ENCODE results near the gene SVIL. TPM values are rescaled to one million over a fixed set of nuclear protein-coding genes. Genes with fewer than 3 reads are reported as not detected.

The SVIL gene
- total RNA-seq, 1 donor from 2014 or later: 94.7 TPM

DNA sequence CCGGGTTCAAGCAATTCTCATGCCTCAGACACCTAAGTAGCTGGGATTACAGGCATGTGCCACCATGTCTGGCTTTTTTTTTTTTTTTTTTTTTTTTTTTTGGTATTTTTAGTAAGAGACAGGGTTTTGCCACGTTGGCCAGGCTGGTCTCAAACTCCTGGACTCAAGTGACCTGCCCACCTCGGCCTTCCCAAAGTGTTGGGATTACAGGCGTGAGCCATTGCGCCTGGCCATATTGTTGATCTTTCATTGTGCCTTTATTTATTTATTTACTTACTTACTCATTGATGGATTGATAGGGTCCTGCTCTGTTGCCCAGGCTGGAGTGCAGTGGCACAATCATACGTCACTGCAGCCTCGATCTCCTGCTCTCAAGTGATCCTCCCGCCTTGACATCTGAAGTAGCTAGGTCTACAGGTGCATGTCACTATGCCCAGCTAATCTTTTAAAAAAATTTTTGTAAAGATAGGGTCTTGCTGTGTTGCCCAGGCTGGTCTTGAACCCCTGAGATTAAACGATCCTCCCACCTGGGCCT is 30.4 kb downstream of the SVIL start:
- Histone ChIP-seq H3K27me3 (no peaks in the 10 kb centered on the region), H3K36me3 (peaks cover 0 to 4% of the 10 kb centered on the region in 2 donors), H3K27ac (peak overlapping the region; percentile 5 to 54), H3K4me1 (peaks cover 0 to 46% of the 10 kb centered on the region in 2 donors), H3K4me3 (no peak overlapping the region), H3K9me3 (no peaks in the 10 kb centered on the region)
- TF ChIP-seq, protein P1, sequence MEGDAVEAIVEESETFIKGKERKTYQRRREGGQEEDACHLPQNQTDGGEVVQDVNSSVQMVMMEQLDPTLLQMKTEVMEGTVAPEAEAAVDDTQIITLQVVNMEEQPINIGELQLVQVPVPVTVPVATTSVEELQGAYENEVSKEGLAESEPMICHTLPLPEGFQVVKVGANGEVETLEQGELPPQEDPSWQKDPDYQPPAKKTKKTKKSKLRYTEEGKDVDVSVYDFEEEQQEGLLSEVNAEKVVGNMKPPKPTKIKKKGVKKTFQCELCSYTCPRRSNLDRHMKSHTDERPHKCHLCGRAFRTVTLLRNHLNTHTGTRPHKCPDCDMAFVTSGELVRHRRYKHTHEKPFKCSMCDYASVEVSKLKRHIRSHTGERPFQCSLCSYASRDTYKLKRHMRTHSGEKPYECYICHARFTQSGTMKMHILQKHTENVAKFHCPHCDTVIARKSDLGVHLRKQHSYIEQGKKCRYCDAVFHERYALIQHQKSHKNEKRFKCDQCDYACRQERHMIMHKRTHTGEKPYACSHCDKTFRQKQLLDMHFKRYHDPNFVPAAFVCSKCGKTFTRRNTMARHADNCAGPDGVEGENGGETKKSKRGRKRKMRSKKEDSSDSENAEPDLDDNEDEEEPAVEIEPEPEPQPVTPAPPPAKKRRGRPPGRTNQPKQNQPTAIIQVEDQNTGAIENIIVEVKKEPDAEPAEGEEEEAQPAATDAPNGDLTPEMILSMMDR (IDR thresholded peaks at IDR 0.05): no peak
- DNase-seq (ENCODE audit: low spot score in 2 of 2): peak in 1 of 2 donors; percentile 42
- intact Hi-C loops (cut with DNase I): loop anchor here (5.0 kb wide), 1 partner anchor 43 kb away; no protein-coding TSS in a partner anchor

GRCh38 chr10:29603223-29603896 is 31.4 kb downstream of the SVIL start:
- Histone ChIP-seq H3K36me3 (peaks cover 0 to 4% of the 10 kb centered on the region in 2 donors), H3K4me1 (peaks cover 0 to 43% of the 10 kb centered on the region in 2 donors), H3K4me3 (peak overlapping the region in 1 of 2 donors; percentile 9), H3K27ac (peak overlapping the region; percentile 5 to 54), H3K27me3 (no peaks in the 10 kb centered on the region), H3K9me3 (no peaks in the 10 kb centered on the region)
- intact Hi-C loops (cut with DNase I): loop anchor here (5.0 kb wide), 1 partner anchor 44 kb away; no protein-coding TSS in a partner anchor
- TF ChIP-seq, protein P1 (IDR thresholded peaks at IDR 0.05): no peak
- no peak for DNase-seq (ENCODE audit: low spot score in 2 of 2)

GRCh38 chr10:29600821-29601220 is 34.0 kb downstream of the SVIL start:
- no peak overlapping the region for H3K4me3 ChIP-seq
- H3K4me1 ChIP-seq: peaks cover 4 to 55% of the 10 kb centered on the region in 2 donors
- H3K27ac ChIP-seq: peak overlapping the region in 1 of 2 donors; percentile 87
- no peaks in the 10 kb centered on the region for H3K9me3 ChIP-seq
- intact Hi-C loops (cut with DNase I): loop anchor here (5.0 kb wide), 1 partner anchor 46 kb away; no protein-coding TSS in a partner anchor
- H3K36me3 ChIP-seq: peaks cover 0 to 4% of the 10 kb centered on the region in 2 donors
- TF ChIP-seq, protein P1 (IDR thresholded peaks at IDR 0.05): no peak
- no peaks in the 10 kb centered on the region for H3K27me3 ChIP-seq
- peak in 1 of 2 donors; percentile 37 for DNase-seq (ENCODE audit: low spot score in 2 of 2)

DNA sequence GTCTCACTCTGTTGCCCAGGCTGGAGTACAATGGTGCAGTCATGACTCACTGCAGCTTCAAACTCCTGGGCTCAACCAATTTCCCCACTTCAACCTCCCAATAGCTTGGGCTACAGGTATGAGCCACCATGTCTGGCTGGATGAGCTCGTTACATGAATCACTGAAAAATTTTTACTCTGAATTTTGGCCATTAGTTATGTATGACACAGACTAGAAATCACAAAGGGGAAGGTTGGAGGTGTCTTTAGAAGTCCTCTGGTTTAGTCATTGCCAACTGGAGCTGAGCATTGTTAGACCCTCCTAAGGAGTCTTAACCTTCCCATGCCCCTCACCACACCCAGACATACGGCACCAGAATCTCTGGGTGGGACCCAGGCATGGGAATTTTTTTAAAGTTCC is 34.7 kb downstream of the SVIL start:
- peak overlapping the region; percentile 79 to 87 for H3K27ac ChIP-seq
- H3K27me3 ChIP-seq: no peaks in the 10 kb centered on the region
- H3K4me3 ChIP-seq: no peak overlapping the region
- H3K9me3 ChIP-seq: no peaks in the 10 kb centered on the region
- DNase-seq (ENCODE audit: low spot score in 2 of 2): peak in 1 of 2 donors; percentile 37
- TF ChIP-seq, protein P1 (IDR thresholded peaks at IDR 0.05): no peak
- intact Hi-C loops (cut with DNase I): loop anchor here (5.0 kb wide), 1 partner anchor 47 kb away; no protein-coding TSS in a partner anchor
- peaks cover 4 to 62% of the 10 kb centered on the region in 2 donors for H3K4me1 ChIP-seq
- H3K36me3 ChIP-seq: peaks cover 0 to 4% of the 10 kb centered on the region in 2 donors

DNA sequence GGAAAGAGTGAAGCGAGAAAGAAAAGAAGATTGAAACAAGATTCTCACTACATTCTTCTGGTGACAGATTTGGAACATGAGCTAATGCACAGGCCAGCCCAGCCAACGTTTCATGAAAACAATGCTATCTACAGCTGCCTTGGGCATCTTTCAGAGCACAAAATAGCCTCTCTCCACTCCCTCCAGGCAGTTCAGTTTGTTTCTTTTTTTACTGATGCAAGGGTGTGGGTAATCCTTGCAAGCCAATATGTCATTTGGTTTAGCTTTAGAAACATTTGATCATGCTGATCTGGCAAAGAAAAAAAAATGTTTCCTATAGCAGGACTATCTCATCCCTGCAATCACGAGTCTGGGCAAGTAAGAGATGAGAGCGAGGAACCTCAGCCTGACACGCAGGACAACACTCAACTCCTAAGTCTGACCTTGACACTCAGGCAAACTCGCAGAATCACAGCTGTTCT is 35.9 kb downstream of the SVIL start:
- peaks cover 0 to 4% of the 10 kb centered on the region in 2 donors for H3K36me3 ChIP-seq
- no peaks in the 10 kb centered on the region for H3K9me3 ChIP-seq
- TF ChIP-seq, protein P1 (IDR thresholded peaks at IDR 0.05): no peak
- peak overlapping the region; percentile 79 to 87 for H3K27ac ChIP-seq
- no peaks in the 10 kb centered on the region for H3K27me3 ChIP-seq
- intact Hi-C loops (cut with DNase I): no loop called here
- peaks cover 4 to 58% of the 10 kb centered on the region in 2 donors for H3K4me1 ChIP-seq
- H3K4me3 ChIP-seq: peak overlapping the region in 1 of 2 donors; percentile 16
- DNase-seq (ENCODE audit: low spot score in 2 of 2): peak in 1 of 2 donors; percentile 76
